ENCODE data around the gene BLTP3B. TPM values are rescaled to one million over a fixed set of nuclear protein-coding genes. Genes with fewer than 3 reads are reported as not detected.
A peak's percentile ranks its signal among the peaks of the same experiment; 100 is the strongest.
"Not testable (repeated sequence)": the region's sequence is repeated elsewhere in the genome, so short reads cannot be mapped to it uniquely, and the experiment has no call there.

Gene BLTP3B, protein sequence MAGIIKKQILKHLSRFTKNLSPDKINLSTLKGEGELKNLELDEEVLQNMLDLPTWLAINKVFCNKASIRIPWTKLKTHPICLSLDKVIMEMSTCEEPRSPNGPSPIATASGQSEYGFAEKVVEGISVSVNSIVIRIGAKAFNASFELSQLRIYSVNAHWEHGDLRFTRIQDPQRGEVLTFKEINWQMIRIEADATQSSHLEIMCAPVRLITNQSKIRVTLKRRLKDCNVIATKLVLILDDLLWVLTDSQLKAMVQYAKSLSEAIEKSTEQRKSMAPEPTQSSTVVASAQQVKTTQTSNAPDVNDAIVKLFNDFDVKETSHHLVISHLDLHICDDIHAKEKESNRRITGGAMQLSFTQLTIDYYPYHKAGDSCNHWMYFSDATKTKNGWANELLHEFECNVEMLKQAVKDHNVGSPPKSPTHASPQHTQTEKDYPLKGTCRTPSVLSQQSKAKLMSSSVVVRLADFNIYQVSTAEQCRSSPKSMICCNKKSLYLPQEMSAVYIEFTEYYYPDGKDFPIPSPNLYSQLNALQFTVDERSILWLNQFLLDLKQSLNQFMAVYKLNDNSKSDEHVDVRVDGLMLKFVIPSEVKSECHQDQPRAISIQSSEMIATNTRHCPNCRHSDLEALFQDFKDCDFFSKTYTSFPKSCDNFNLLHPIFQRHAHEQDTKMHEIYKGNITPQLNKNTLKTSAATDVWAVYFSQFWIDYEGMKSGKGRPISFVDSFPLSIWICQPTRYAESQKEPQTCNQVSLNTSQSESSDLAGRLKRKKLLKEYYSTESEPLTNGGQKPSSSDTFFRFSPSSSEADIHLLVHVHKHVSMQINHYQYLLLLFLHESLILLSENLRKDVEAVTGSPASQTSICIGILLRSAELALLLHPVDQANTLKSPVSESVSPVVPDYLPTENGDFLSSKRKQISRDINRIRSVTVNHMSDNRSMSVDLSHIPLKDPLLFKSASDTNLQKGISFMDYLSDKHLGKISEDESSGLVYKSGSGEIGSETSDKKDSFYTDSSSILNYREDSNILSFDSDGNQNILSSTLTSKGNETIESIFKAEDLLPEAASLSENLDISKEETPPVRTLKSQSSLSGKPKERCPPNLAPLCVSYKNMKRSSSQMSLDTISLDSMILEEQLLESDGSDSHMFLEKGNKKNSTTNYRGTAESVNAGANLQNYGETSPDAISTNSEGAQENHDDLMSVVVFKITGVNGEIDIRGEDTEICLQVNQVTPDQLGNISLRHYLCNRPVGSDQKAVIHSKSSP (N-terminal part only)
- total RNA-seq (2021; fragmentation: NEBNext Ultra II Directional; extraction: Animal tissue kit (Norgen Biotek cat#: 25700)), result 10 to 100 TPM; 28.5 to 34.2 (median 33.4) TPM
- long read RNA-seq, full-length matches to known transcripts, result 7 of 19 reads
- long read RNA-seq, partial matches to known transcripts, result 6 of 19 reads
- long read RNA-seq, other reads (novel, unspliced or antisense), result 6 of 19 reads

DNA sequence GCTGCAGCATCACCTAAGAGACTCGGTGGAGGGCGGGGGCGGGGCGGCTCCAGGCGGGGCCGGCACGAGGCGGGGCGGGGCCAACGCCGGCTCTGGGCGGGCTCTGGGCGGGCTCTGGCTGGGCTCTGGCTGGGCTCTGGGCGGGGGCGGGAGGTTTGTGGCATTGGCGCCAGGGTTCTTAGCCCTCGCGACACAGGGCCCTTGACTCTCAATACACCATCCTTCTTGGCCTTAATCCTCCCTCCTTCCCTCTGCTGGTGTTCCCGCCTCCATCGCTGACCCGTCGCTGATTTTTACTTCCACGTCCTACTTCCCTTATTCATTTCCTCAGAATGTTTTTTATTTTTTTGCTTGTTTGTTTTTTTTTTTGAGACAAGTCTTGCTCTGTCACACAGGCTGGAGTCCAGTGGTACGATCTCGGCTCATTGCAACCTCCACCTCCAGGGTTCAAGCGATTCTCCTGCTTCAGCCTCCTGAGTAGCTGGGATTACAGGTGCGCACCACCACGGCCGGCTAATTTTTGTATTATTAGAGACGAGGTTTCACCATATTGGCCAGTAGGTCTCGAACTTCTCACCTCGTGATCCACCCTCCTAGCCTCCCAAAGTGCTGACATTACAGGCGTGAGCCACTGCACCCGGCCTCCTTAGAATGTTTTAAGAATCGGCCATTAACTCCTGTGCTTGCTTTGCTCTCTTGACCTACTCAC lies at the start of gene BLTP3B:
Gene BLTP3B (minus strand): TSS at position 24 of the 709 bp plus-strand sequence. CDS start 239 bp downstream, outside the sequence.
- H3K36me3 Mint-ChIP-seq (ENCODE audit: low read depth), result no peaks in the 10 kb centered on the region
- TF ChIP-seq, protein P1, sequence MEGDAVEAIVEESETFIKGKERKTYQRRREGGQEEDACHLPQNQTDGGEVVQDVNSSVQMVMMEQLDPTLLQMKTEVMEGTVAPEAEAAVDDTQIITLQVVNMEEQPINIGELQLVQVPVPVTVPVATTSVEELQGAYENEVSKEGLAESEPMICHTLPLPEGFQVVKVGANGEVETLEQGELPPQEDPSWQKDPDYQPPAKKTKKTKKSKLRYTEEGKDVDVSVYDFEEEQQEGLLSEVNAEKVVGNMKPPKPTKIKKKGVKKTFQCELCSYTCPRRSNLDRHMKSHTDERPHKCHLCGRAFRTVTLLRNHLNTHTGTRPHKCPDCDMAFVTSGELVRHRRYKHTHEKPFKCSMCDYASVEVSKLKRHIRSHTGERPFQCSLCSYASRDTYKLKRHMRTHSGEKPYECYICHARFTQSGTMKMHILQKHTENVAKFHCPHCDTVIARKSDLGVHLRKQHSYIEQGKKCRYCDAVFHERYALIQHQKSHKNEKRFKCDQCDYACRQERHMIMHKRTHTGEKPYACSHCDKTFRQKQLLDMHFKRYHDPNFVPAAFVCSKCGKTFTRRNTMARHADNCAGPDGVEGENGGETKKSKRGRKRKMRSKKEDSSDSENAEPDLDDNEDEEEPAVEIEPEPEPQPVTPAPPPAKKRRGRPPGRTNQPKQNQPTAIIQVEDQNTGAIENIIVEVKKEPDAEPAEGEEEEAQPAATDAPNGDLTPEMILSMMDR (IDR thresholded peaks at IDR 0.05), result no peak
- H3K4me1 Mint-ChIP-seq (ENCODE audit: low read depth), result peaks cover 39% of the 10 kb centered on the region
- H3K9me3 Mint-ChIP-seq, result no peaks in the 10 kb centered on the region
- peaks cover 4% of the 10 kb centered on the region for H3K27me3 Mint-ChIP-seq (ENCODE audit: insufficient read depth)
- peak; percentile 75 for DNase-seq
- H3K27ac Mint-ChIP-seq, result peak within 1 kb of the TSS; percentile 99
- peak within 1 kb of the TSS; percentile 99 for H3K4me3 Mint-ChIP-seq

- no peak overlapping the region for H3K27ac Mint-ChIP-seq
- no peaks in the 10 kb centered on the region; the same call in 1 of the 2 replicates for H3K27me3 Mint-ChIP-seq (ENCODE audit: insufficient read depth)
- H3K4me3 Mint-ChIP-seq, result no peak overlapping the region
- H3K4me1 Mint-ChIP-seq (ENCODE audit: low read depth), result peaks cover 8% of the 10 kb centered on the region
- H3K36me3 Mint-ChIP-seq (ENCODE audit: low read depth), result peaks cover 7% of the 10 kb centered on the region; the same call in 1 of the 2 replicates
- TF ChIP-seq, protein P1 (IDR thresholded peaks at IDR 0.05), result no peak
- H3K9me3 Mint-ChIP-seq, result no peaks in the 10 kb centered on the region
- no peak for DNase-seq
Observed at GRCh38 chr12:100189636-100190394, 47.1 kb upstream of the BLTP3B start.

DNA sequence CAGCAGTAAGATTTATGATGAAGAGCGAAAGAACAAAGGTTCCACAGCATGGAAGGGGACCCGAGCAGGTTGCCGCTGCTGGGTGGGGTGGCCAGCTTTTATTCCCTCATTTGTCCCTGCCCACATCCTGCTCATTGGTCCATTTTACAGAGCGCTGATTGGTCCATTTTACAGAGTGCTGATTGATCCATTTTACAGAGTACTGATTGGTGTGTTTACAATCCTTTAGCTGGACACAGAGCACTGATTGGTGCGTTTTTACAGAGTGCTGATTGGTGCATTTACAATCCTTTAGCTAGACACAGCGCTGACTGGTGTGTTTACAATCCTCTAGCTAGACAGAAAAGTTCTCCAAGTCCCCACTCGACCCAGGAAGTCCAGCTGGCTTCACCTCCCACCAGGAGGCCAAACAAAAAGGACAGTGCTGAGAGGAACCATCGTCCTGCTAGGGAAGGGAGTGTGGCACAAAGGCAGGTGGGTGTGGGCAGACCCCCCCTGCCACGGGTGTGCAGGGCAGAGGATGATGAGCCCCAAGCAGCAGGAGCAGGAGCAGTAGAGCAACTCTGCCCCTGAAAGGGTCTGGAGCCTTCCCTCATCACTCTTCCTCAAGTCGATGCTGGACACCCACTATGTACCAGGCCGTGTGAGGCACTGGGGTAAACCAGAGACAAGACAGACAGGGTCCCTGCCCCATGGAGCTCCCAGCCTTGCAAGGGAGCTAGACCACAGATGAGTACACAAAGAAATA lies 46.4 kb upstream of the BLTP3B start:
- not testable (repeated sequence) for H3K4me3 Mint-ChIP-seq; H3K27me3 Mint-ChIP-seq (ENCODE audit: insufficient read depth); H3K9me3 Mint-ChIP-seq; H3K4me1 Mint-ChIP-seq (ENCODE audit: low read depth); H3K36me3 Mint-ChIP-seq (ENCODE audit: low read depth); DNase-seq; H3K27ac Mint-ChIP-seq

- Mint-ChIP-seq H3K36me3 (ENCODE audit: low read depth) (peaks cover 7% of the 10 kb centered on the region; the same call in 1 of the 2 replicates), H3K4me1 (ENCODE audit: low read depth) (peaks cover 10% of the 10 kb centered on the region), H3K4me3 (no peak overlapping the region), H3K9me3 (no peaks in the 10 kb centered on the region), H3K27me3 (ENCODE audit: insufficient read depth) (no peaks in the 10 kb centered on the region; the same call in 1 of the 2 replicates), H3K27ac (no peak overlapping the region)
- TF ChIP-seq, protein P1 (IDR thresholded peaks at IDR 0.05), result no peak
- DNase-seq, result no peak
Observed at GRCh38 chr12:100187857-100188519, 45.3 kb upstream of the BLTP3B start.
